ENCODE results near the gene ZNF593OS. TPM values are rescaled to one million over a fixed set of nuclear protein-coding genes. Genes with fewer than 3 reads are reported as not detected.

The ZNF593OS gene
- total and polyA plus RNA-seq, 2 donors (not counting 3 experiments of a cell fraction or from before 2014, with no cell fraction given), result not detected

- Histone ChIP-seq H3K36me3 (ENCODE audit: control insufficient read depth in 2 of 2, extremely low read depth in 1 of 2, insufficient read depth in 2 of 2, low read length in 2 of 2) (no peaks in the 10 kb centered on the region), H3K27ac (ENCODE audit: insufficient read depth, low read depth, low read length) (peak overlapping the region; percentile 47), H4K20me1 (replicated peaks; ENCODE audit: control insufficient read depth, extremely low read depth, insufficient read depth, low read length) (no peaks in the 10 kb centered on the region), H2AFZ (ENCODE audit: low read depth, low read length) (peak overlapping the region; percentile 75), H3K9me1 (replicated peaks; ENCODE audit: control insufficient read depth, extremely low read depth, insufficient read depth, low read length) (no peaks in the 10 kb centered on the region), H3K4me2 (ENCODE audit: insufficient read depth, low read length) (peak overlapping the region; percentile 60), H3K4me1 (ENCODE audit: control insufficient read depth, extremely low read depth, insufficient read depth, low read length) (no peaks in the 10 kb centered on the region), H3K9me3 (replicated peaks; ENCODE audit: control insufficient read depth, insufficient read depth, low read length) (no peaks in the 10 kb centered on the region), H3K4me3 (replicated peaks in 1 of 3; ENCODE audit: insufficient read depth in 1 of 3, low read depth in 1 of 3, low read length in 3 of 3) (peak overlapping the region; percentile 46 to 72 (median 67)), H3K27me3 (ENCODE audit: control insufficient read depth in 2 of 2, insufficient read depth in 2 of 2, low read length in 2 of 2) (no peaks in the 10 kb centered on the region), H3K79me2 (ENCODE audit: control insufficient read depth, insufficient read depth, low read length) (peaks cover 2% of the 10 kb centered on the region), H3K9ac (replicated peaks; ENCODE audit: extremely low read depth, insufficient read depth, low read length) (peak overlapping the region; percentile 74)
- FAIRE-seq (no peak), DNase-seq (ENCODE audit: low read depth, low spot score) (no peak)
- BruUV-seq (replicated peaks), result no TSS peak
- TF ChIP-seq FOS (IDR thresholded peaks at IDR 0.05; ENCODE audit: borderline replicate concordance, insufficient read depth, low read length), result no peak
- no peak for TF ChIP-seq POLR2A (IDR thresholded peaks at IDR 0.05; ENCODE audit: low read depth, low read length)
- TF ChIP-seq POLR2AphosphoS5 (IDR thresholded peaks at IDR 0.05; ENCODE audit: insufficient read depth, low read depth, low read length), result no peak
- TF ChIP-seq, protein P1, sequence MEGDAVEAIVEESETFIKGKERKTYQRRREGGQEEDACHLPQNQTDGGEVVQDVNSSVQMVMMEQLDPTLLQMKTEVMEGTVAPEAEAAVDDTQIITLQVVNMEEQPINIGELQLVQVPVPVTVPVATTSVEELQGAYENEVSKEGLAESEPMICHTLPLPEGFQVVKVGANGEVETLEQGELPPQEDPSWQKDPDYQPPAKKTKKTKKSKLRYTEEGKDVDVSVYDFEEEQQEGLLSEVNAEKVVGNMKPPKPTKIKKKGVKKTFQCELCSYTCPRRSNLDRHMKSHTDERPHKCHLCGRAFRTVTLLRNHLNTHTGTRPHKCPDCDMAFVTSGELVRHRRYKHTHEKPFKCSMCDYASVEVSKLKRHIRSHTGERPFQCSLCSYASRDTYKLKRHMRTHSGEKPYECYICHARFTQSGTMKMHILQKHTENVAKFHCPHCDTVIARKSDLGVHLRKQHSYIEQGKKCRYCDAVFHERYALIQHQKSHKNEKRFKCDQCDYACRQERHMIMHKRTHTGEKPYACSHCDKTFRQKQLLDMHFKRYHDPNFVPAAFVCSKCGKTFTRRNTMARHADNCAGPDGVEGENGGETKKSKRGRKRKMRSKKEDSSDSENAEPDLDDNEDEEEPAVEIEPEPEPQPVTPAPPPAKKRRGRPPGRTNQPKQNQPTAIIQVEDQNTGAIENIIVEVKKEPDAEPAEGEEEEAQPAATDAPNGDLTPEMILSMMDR (IDR thresholded peaks at IDR 0.05; ENCODE audit: extremely low read depth in 1 of 2, insufficient read depth in 1 of 2, low read depth in 1 of 2, low read length in 2 of 2), result no peak
- no peak for TF ChIP-seq MAX (IDR thresholded peaks at IDR 0.05; ENCODE audit: insufficient read depth, insufficient read length)
- no peak for TF ChIP-seq MYC (IDR thresholded peaks at IDR 0.05; ENCODE audit: low read depth, low read length)
- no peak for TF ChIP-seq JUN (IDR thresholded peaks at IDR 0.05; ENCODE audit: borderline replicate concordance, insufficient read depth, insufficient read length, low read depth)
- TF ChIP-seq GATA2 (IDR thresholded peaks at IDR 0.05; ENCODE audit: insufficient read depth, insufficient read length, low read depth, low read length), result no peak
- no peak for TF ChIP-seq EZH2 (IDR thresholded peaks at IDR 0.05; ENCODE audit: borderline replicate concordance, low read depth, low read length, severe bottlenecking)
- POLR2A ChIA-PET, result no interaction called here
- intact Hi-C loops (cut with micrococcal nuclease) (no loop called here), dilution Hi-C loops (cut with MboI; ENCODE audit: extremely low pct_ligation_motif_present, low sequenced_read_pairs) (no loop called here)
- CTCF ChIA-PET, result interaction anchor here (1.0 to 3.7 kb wide), 17 partner anchors 8 to 242 kb away, joined by 3 to 48 read pairs (median 10); partner anchors contain the start of genes CEP85, CNKSR1, FAM110D and PDIK1L
Measured at GRCh38 chr1:26170472-26170821, 1.2 kb downstream of the ZNF593OS start.

Measured in endothelial cell of umbilical vein (primary cell).